ENCODE results near the gene DSCAML1. TPM values are rescaled to one million over a fixed set of nuclear protein-coding genes. Genes with fewer than 3 reads are reported as not detected.

Gene DSCAML1
- total and polyA plus RNA-seq, 9 of the 15 experiments (the other 6 are each of a cell fraction or from before 2014, with no cell fraction given): not detected

GRCh38 chr11:117839380-117839881 is 42.4 kb upstream of the DSCAML1 start:
- no peak overlapping the region for H3K4me3 ChIP-seq
- H3K4me2 ChIP-seq (ENCODE audit: insufficient read depth, low read length): no peak overlapping the region
- H3K27me3 ChIP-seq (ENCODE audit: control insufficient read depth in 2 of 2, insufficient read depth in 2 of 2, low read length in 2 of 2): peaks cover 31 to 79% of the 10 kb centered on the region in 2 experiments; a peak in 4 of 5 replicates
- peak; percentile 29; the same call in 1 of the 2 replicates for TF ChIP-seq JUN (IDR thresholded peaks at IDR 0.05; ENCODE audit: borderline replicate concordance, low read depth, low read length)
- TF ChIP-seq JUN (CRISPR knock-in tag; IDR thresholded peaks at IDR 0.05; ENCODE audit: borderline replicate concordance): no peak
- TF ChIP-seq HEY1 (CRISPR knock-in tag; IDR thresholded peaks at IDR 0.05; ENCODE audit: borderline replicate concordance): no peak
- TF ChIP-seq RBM22 (IDR thresholded peaks at IDR 0.05; ENCODE audit: low read depth, low read length, poor library complexity, severe bottlenecking): no peak
- TF ChIP-seq JUND (IDR thresholded peaks at IDR 0.05; ENCODE audit: borderline replicate concordance, low read depth, low read length): peak; percentile 48; the same call in 1 of the 2 replicates
- peak; percentile 41; the same call in 1 of the 3 replicates for TF ChIP-seq JUND (tag; IDR thresholded peaks at IDR 0.05; ENCODE audit: borderline replicate concordance, low read depth, low read length)
- peak; percentile 13; the same call in 1 of the 2 replicates for TF ChIP-seq ARID1B (IDR thresholded peaks at IDR 0.05)
- TF ChIP-seq ATF3 (IDR thresholded peaks at IDR 0.05): peak; percentile 46; the same call in 1 of the 2 replicates
- TF ChIP-seq ATF3 (CRISPR knock-in tag; conservative IDR thresholded peaks at IDR 0.05): no peak
- no peak for TF ChIP-seq ZNF23 (CRISPR knock-in tag; IDR thresholded peaks at IDR 0.05)
- TF ChIP-seq ZNF384 (IDR thresholded peaks at IDR 0.05; ENCODE audit: low read depth, low read length): peak; percentile 57; the same call in 1 of the 2 replicates
- no peak for TF ChIP-seq AFF4 (CRISPR knock-in tag; IDR thresholded peaks at IDR 0.05)
- no peak for TF ChIP-seq ZNF124 (CRISPR knock-in tag; IDR thresholded peaks at IDR 0.05)
- peak; percentile 87 for TF ChIP-seq FOSL1 (tag; conservative IDR thresholded peaks at IDR 0.05)
- TF ChIP-seq ZNF778 (CRISPR knock-in tag; IDR thresholded peaks at IDR 0.05): no peak
- TF ChIP-seq ZC3H4 (CRISPR knock-in tag; IDR thresholded peaks at IDR 0.05; ENCODE audit: borderline replicate concordance): no peak
- no peak for TF ChIP-seq HOMEZ (CRISPR knock-in tag; IDR thresholded peaks at IDR 0.05)
- H3K36me3 ChIP-seq (ENCODE audit: control insufficient read depth, insufficient read depth, low read length): no peaks in the 10 kb centered on the region
- H3K9me3 ChIP-seq (replicated peaks; ENCODE audit: control insufficient read depth, insufficient read depth, low read depth, low read length): no peaks in the 10 kb centered on the region
- peaks cover 3% of the 10 kb centered on the region for H3K9me1 ChIP-seq (ENCODE audit: control insufficient read depth, insufficient read depth, low read length)
- no peaks in the 10 kb centered on the region for H3K79me2 ChIP-seq (ENCODE audit: control insufficient read depth, insufficient read depth, low read length)
- peaks cover 10% of the 10 kb centered on the region; the same call in 1 of the 2 replicates for H4K20me1 ChIP-seq (replicated peaks; ENCODE audit: control insufficient read depth, insufficient read depth, low read length)
- ChIA-PET CTCF (ENCODE audit: low intra/inter-chr PET ratio) (no interaction called here), POLR2A (no interaction called here)
- no peak overlapping the region for H3K27ac ChIP-seq (ENCODE audit: extremely low read depth, low read depth, low read length)
- intact Hi-C loops (cut with micrococcal nuclease) (no loop called here), in situ Hi-C loops (cut with MboI) (no loop called here)
- no peak overlapping the region for H3K9ac ChIP-seq (ENCODE audit: insufficient read depth in 1 of 2, low read depth in 2 of 2, low read length in 2 of 2)
- no peaks in the 10 kb centered on the region; a peak in 1 of 5 replicates for H3K4me1 ChIP-seq (replicated peaks in 1 of 2; ENCODE audit: control insufficient read depth in 2 of 2, insufficient read depth in 2 of 2, low read length in 2 of 2)
- ATAC-seq (no peak), FAIRE-seq (no peak), DNase-seq (ENCODE audit: extremely low read depth in 1 of 4, low spot score in 3 of 4) (no peak)
- 4% methylated on average over 7 of the region's 7 CpGs for WGBS (ENCODE audit: insufficient coverage, low coverage, missing lambda C conversion rate)
- no peak overlapping the region for H2AFZ ChIP-seq (ENCODE audit: low read depth, low read length)
- no TSS peak for BruUV-seq (replicated peaks)

All from K562 (cell line).